GM21576 (cell line): ENCODE data around the gene BAIAP2L2.
"Not testable (repeated sequence)": the region's sequence is repeated elsewhere in the genome, so short reads cannot be mapped to it uniquely, and the experiment has no call there.

Source experiments
- ATAC-seq: cut with Tn5 transposase; IDR thresholded peaks from one replicate; pipeline ENCODE4 v1.9.1; 2021; ENCODE audit warnings: mild to moderate bottlenecking, moderate library complexity; ENCODE audit not compliant: unreplicated experiment

The BAIAP2L2 gene

DNA sequence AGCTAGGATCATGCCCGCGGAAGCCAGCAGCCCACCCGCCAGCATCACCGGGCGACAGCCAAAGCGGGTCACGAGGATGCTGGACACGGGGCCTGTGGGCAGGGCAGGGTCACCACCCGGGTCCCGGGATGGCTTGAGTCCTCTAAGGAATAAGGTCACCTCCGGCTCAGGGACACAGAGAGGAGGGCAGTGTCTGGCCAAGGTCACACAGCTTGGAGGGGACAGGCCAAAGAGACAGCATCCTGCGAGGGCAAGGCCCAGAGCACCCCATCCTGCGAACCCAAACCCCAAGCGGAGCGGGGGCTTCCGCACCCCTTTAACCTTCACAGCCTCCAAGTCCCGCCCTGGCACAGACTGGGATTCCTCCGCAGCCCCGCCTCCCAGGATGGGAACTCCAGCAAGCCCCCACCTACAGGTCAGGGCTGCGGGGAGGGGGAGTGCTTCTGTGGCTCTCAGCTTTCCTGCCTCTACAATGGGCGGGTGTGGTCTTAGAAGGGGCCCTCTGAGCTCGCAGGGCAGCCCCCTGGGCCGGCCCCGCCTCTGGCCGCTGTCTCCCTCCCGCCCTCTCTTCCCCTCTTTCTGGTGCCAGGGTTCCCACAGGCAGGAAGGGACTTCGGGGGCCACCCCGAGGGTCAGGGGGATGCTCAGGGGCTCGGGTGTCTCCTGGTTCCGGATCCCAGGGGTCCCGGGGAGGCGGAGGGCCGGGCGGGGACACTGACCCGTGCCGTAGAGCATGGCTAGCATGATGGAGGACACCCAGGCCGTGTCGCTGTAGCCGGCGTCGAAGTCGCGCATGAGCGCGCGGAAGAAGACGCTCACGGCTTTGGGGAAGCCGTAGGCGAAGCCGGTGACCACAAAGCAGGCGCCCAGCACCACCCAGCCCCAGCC, 28.3 kb downstream of the BAIAP2L2 start:
- no peak for ATAC-seq

DNA sequence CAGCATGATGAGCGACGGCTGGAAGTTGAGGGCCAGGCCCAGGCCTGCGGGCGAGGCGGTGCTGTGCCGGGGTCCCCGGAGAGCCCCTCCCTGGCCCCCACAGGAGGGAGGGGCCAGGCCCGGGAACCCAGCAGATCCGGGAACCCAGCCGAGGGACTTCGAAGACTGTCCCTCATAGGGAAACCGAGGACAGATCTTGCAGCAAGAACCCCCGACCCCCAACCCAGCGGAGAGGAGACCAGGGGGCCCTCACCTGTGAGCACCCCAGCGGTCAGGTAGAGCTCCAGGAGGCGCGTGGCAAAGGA, 28.9 kb downstream of the BAIAP2L2 start:
- ATAC-seq: no peak

DNA sequence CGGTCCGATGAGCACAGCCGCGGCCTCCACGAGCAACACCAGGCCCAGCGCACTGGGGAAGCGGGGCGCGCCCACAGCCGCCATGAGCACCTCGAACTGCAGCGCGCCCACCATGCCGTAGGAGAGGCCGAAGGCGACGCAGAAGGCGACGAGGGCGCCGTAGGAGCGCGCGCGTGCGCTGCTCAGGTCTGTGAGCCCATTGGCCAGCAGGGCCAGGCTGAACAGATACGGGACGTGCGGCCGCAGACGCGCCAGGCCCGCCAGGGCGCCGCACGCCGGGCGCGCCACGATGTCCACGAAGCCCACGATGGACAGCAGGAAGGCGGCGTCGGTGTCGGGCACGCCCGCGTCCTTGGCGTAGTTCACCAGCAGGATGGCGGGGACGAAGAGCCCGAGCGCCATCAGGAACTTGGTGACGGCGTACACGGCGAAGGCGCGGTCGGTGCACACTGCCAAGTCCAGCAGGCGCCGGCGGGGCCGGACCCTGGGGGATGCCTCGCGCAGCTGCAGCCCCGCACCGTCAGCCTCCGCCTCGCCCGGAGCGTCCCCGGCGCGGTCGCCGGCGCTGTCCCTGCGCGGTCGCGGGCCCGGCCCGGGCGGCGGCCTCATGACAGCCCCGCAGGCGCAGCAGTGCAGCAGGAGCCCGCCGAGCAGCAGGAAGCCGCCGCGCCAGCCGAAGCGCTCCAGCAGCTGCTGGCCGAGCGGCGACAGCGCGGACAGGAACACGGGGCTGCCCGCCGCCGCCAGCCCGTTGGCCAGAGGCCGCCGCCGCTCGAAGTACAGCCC, 29.4 kb downstream of the BAIAP2L2 start:
- no peak for ATAC-seq

DNA sequence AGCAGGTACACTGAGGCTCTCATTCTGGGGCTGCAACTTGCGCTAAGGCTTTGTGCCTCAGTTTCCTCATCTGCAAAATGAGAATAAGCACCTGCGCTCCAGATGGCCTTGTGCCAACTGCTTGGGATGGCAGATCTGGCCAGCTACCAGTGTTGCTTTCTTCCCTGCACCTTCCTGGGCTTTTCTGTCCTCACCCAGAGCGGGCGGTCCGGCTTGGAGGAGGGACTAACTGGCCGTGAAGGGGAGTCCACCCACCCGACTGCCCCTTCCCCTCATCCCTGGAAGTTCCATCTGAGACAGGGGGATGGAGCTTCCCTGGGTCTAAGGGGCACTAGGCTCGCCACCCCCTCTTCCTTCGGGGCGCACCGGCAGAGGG, 30.0 kb downstream of the BAIAP2L2 start:
- ATAC-seq: no peak

DNA sequence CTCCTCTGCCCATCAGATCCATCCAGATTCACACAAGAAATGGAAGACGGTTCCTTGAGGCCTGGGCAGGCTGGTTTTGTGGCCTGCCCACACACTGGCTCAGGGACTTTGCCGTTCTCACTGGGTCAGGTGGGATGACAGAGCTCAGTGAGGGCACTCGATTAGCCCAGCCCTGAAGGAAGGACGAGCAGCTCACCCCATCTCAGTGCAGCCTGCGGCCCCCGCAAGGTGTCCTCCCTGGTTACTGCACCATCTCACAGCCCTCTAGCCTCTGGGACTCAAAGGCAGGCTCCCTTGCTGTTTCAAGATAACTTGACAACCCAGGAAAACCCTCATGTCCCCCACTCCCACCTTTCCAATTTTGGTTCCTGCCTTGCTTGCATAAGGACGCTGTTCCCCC, 30.7 kb downstream of the BAIAP2L2 start:
- ATAC-seq: no peak

DNA sequence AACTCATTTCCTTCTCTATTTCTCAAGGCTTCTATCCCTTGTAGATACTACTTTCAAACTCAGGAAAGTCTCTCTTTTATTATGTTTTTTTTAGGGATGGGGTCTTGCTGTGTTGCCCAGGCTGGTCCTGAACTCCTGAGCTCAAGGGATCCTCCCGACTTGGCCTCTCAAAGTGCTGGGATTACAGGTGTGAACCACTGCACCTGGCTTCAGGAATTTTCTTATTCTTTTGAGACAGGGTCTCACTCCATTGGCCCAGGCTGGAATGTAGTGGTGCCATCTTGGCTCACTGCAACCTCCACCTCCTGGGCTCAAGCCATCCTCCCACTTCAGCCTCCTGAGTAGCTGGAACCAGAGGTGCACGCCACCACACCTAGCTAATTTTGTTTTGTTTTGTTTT, 31.3 kb downstream of the BAIAP2L2 start:
- ATAC-seq: not testable (repeated sequence)

DNA sequence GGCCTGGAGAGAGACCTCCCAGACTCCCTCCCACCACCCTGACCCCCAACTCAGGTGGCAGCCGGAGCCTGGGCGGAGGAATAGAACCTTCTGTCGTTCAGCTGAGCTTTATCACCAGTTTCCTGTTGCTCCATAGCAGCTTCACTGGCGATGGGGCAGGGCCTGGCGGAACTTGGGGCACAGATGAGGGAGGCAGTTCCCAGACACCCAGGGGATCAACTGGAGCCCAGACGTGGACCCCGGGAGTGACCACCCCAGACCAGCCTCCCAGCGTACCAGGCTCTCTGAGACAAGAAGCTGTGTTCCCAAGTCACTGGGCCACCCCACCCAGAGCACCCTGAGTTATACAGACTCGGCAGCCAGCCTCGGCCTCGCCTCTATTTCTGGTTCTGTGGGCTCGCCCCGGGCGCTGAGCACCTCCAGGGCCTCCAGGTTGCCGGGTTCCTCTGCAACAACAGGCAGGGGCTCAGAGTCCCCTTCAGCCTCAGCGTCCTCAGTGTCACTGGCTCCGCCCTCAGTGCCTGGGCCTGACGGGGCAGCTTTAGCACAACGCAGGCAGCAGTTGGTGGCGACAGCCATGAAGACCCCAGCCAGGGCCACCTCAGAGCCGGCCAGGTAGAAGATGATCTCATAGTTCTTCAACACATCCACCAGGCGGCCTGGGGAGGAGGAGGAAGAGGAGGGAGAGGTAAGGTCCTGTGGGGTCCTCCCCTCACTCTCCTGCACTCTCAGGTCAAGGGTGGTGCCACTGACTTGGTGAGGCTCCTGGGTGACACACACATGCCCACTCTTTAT, 32.2 kb downstream of the BAIAP2L2 start:
- ATAC-seq: no peak

DNA sequence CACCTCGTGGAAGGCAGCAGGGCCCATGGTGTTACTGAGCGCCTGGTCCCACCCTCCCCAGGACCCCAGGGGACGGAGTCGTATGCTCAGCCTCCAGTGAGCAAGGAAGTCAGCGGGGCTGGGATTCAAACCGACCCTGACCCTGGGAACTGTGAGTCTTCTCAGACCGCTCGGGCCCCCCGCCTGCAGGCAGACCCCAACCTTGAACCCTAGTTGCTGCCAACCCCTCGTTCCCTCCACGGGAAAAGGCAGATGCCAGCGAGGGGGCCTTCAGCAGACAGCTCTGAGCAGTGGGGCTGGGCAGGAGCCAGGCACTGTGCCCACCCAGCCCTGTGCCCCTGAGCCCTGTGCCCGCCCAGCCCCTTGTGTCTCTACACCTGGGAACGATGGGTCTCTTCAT, 32.9 kb downstream of the BAIAP2L2 start:
- ATAC-seq: no peak

DNA sequence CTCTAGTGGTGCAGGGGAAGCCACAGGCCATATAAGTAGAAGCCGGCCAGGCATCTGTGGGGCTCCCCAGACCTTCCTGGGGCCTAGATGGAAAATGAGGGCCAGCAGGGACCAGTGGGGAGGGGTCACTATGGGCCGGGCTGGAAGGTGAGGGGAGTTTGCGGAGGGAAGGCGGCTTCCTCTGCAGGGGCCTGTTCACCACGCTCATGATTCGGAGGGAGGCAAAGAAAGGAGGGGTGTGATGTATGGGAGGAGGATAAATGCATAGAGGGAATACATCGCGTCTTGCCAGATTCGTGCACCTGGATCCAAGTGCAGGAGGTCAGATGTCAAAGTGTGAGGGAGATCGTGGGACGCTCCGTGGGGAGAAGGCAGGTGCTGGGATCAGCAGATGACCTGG, 33.4 kb downstream of the BAIAP2L2 start:
- ATAC-seq: no peak

DNA sequence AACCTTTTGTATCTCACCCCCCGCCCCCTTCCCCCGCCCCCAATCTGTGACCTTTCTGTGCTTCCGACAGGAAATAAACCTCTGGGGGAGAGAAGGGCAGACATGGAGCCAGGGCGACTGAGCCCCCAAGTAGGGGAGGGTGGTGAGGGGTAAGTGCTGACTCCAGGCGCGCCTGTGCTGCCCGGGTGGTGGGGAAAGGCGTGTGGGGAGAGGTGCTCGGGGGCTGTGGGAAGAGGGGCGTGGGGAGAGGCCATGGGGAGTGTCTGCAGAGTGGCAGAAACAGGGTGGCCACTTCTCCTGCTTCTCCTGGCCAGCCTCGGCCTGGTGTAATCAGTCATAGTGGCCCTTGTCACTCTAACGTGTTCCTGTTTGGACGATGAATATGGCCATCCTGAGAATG, 34.5 kb downstream of the BAIAP2L2 start:
- no peak for ATAC-seq

DNA sequence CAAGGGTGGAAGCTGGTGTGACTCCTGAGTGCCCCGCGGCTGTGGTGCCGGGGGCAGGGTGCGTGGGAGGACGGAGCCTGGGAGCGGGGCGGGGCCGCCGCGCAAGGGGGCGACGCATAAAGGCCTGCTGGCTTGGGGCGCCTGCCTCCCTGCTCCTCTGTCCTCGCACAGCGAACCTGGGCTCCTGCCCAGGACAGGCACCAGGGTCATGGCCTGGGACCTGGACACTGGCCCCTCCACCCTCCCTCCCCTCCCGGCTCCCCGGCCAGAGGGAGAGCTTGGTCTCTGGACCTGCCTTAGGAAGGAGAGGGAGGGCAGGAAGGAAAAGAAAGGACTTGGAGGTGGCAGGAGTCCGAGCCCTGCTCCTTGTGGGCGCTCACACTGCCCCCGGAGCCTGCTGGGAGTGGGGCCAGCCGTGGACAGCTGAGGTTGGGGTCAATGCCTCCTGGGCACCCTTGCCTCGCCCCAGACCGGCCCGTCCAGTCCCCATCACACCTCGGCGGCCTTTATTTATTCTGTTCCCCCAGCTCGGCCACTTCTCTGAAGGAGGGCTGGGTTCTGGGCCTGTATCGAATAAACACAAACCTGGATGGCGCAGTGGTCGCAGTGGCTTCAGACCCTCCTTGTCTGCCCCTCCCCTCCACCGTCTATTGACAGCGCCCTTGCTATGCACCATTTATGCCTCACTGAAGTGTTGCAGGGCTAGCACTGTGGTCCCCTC, 35.2 kb downstream of the BAIAP2L2 start:
- ATAC-seq: no peak

DNA sequence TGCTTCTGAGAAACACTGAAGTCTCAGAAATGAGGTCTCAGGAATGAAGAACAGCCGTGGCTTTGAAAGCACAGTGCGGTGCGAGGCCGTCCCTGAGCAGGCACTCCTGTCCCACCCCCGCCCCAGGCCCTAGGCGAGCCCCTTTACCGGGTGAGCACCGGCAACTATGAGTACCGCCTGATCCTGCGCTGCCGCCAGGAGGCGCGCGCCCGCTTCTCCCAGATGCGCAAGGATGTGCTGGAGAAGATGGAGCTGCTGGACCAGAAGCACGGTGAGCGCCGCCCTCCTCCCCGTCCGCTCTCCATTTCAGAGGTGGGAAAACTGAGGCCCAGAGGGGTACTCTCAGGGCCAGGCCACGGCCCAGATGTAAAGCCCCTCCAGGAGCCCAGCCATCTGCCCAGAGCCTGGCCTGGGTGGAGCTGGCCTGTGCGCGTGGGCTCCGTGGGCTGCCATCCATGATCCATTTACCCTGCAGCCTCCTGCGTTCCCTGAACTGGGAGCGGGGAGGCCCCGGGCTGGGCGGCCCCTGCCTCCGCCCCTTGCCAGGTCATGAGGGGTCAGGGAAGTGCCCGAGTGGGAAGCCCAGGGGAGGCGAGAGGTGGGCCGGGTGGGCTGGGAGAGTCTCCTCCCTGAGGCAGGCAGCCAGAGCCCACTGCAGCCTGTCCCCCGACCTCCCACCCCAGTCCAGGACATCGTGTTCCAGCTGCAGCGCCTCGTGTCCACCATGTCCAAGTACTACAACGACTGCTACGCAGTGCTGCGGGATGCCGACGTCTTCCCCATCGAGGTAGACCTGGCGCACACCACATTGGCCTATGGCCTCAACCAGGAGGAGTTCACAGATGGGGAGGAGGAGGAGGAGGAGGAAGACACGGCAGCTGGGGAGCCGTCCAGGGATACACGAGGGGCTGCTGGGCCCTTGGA, 36.0 kb downstream of the BAIAP2L2 start:
- ATAC-seq: no peak

DNA sequence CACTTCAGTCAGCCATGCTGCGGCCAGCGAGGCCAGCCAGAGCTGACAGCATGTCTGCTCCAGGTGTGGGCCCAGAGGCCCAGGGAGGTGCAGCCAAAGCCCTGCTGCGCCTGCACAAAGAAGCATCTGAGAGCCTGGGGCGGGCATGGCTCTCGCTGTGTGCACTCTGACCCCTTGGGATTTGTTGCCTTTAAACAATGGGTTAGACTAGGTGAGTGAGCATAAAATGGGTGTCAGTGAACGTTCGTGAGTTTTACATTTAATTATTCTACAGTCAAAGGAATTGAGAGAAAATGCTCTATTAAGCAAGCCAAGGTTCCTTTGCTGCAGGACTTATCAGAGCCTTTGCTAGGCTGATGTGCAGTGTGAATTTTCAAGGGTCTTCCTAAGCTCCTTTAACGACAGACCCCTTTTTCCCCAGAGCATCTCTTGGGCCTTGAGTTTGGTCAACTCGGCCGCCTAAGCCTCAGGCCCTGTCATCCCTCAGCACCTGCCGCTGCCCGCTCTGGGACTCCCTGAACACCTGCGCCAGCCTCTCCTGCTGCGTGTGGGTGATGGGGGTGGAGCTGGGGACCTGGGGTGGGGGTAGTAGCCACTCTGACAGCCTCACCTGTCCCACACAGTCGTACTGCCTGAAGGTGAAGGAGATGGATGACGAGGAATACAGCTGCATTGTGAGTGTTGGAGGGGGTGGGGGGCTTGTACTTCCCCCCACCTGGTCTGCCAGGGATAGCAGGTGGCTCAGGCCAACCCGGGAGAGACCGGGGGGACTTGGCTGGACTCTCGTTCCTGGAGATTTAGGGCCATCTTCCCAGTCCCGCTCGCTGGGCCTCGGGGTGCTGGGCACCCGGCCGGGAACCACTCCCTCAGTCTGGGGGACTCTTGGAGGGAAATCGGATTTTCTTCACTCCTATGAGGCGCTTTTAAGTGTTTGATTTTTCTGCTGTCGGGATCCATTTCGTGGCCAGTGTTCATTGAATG, 37.0 kb downstream of the BAIAP2L2 start:
- no peak for ATAC-seq

DNA sequence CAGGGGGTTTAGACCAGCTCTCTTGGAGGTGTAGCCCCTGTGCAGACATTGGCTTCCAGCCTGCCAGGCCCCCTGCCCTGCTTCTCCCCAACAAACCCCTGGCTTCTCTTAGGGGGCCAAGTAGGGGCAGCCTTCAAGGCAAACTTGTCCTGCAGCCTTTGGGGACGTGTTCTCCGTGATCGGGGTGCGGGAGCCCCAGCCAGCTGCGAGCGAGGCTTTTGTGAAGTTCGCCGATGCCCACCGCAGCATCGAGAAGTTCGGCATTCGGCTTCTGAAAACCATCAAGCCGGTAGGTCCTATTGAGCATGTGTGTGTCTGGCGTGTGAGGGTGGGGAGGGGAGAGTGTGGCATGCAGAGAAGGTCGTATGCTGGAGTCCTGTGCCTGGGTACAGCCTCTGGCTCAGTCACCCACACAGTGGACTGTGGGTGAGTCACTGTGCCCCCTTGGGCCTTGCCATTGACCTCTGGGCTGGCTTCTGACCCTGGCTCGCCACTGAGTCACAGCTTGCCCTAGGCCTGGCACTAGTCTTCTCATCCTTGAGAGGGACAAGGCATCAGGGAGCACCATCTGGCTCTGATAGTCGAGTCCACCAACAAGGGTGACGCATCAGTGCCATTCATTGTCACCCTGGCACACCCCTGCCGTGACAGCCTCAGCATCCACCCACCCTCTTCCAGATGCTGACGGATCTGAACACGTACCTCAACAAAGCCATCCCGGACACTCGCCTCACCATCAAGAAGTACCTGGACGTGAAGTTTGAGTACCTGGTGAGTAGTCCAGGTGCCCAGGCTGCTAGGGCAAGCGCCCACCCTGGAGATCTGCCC, 37.9 kb downstream of the BAIAP2L2 start:
- ATAC-seq: no peak

DNA sequence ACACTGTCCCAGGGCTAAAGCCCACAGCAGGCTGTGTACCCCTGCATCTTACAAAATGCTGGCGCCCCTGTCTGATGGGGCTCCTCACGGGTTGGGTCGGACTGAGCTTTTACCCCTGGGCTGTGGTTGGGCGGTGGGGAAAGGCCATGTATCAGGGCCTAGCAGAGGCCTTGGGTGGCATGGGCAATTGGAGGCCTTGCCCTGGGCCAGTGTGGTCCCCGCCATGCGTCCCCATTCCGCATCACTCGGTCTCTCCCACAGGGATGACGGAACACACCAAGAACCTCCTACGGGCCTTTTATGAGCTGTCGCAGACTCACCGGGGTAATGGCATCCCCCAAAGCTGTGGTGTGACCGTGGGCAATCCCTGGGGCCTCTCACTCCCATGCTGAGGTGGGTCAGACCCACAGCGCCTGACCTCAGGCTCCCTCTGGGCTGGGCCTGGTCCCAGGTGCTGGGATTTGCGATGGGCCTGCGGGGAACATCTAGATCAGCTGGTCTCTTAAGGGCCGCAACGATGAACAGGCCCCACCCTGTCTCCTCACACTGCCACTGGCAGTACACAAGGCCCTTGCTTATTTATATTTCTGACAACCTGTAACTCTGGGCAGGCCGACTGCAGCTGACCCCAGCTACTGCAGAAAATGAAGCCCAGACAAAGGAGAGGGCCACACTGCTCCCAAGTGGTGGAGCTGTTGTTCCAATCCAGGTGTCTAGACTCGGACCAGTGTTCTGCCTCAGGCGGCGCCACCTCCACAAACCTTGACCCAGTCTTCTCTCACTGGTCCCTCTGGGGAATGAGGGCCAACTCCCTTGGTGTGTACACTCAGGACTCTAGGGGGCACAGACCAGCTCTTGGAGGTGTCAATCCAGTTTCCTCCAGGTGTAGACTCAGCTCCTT, 38.8 kb downstream of the BAIAP2L2 start:
- ATAC-seq: no peak

DNA sequence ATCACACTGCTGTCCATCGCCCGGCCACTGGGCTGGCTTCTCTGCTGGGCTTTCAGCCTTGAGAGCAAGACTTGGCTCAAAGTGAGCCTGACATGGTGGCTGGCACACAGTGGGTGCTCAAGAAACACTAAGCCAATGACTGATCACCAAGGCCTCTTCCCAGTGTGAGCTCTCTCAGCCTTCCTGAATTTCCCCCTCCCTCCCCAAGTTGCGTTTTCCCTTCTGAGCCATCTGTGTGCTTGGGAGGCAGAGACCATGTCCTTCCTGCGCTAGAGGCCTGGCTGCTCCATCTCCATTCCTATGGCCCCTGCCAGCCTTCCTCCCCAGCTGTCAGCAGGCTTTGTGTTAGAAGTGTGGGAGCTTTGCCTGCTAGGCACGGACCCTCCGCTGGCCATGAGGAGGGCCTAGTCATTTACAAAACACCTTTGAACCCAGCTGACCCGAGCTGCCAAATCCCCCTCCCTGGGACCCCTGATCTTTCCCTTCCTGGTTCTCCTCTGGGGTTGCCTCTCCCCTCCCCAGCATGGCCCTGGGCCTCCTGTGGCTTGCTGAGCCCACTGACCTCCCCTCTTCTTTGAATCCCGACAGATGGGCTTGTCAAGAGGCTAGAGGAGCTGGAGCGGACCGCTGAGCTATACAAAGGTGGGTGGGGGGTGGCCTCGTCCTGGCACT, 40.1 kb downstream of the BAIAP2L2 start:
- no peak for ATAC-seq
